ENCODE data around the gene ACTR3.
A peak's percentile ranks its signal among the peaks of the same experiment; 100 is the strongest.

Gene ACTR3

GRCh38 chr2:113907297-113907696, 17.4 kb downstream of the ACTR3 start:
- DNase-seq (ENCODE audit: extremely low read depth, low read depth): no peak
- no peak for TF ChIP-seq CTCF (IDR thresholded peaks at IDR 0.05; ENCODE audit: low read depth, low read length)

DNA sequence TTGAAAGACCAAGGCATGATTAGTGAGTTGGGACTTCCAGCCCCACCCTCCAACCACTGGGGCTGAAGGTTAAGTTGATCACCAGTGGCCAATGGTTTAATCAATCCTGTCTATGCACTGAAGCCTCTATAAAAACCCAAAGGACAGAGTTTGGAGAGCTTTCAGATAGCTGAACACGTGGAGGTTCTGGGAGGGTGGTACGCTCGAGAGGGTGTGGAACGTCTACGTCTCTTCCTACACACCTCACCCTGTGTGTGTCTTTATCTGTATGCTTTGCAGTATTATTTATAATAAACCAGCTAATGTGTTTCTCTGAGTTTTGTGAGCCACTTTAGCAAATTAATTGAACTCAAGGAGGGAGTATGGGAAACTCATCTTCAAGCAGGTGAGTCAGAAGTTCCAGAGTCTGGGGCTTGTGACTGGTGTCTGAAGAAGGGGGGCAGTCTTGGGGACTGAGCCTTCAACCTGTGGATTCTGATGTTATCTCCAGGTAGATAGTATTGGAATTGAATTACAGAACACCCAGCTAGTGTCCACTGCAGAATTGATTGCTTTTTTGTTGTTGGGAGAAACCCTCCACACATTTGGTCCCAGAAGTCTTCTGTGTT, 20.3 kb downstream of the ACTR3 start:
- no peak for DNase-seq (ENCODE audit: extremely low read depth, low read depth)

DNA sequence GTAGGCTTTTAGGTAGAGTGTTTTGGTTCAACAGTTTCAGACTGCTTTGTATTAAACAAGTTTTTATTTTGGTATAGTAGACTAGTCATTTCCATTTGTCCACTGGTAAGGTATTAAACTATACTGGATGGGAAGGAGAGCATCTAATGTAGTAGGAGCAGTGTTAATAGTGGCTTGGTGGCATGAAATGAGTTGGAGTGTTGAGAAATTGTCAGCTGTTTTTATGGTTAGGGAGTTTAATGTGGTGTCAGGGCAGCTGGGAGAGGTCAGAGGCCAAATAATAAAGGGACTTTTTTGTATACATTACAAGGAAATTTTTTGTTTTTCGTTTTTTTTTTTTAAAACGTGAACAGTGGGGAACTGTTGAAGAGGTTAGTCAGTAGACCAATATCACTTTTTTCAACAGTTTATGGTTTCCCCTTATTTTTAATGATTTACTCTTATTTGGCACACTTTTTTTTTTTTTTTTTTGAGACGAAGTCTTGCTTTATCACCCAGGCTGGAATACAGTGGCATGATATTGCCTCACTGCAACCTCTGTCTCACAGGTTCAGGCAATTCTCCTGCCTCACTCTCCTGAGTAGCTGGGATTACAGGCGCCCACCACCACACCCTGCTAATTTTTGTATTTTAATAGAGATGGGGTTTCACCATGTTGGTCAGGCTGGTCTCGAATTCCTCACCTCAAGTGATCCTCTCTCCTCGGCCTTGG, 21.2 kb downstream of the ACTR3 start:
- DNase-seq (ENCODE audit: extremely low read depth, low read depth): no peak
- TF ChIP-seq CTCF (IDR thresholded peaks at IDR 0.05; ENCODE audit: low read depth, low read length): no peak

More for the DNA sequence above, 20.3 kb downstream of the ACTR3 start:
- no peak for TF ChIP-seq CTCF (IDR thresholded peaks at IDR 0.05; ENCODE audit: low read depth, low read length)

GRCh38 chr2:113915082-113915819, 25.4 kb downstream of the ACTR3 start:
- no peak for TF ChIP-seq CTCF (IDR thresholded peaks at IDR 0.05; ENCODE audit: low read depth, low read length)

GRCh38 chr2:113918229-113918628, 28.3 kb downstream of the ACTR3 start:
- no peak for TF ChIP-seq CTCF (IDR thresholded peaks at IDR 0.05; ENCODE audit: low read depth, low read length)
- no peak for DNase-seq (ENCODE audit: extremely low read depth, low read depth)

More at GRCh38 chr2:113915082-113915819, 25.4 kb downstream of the ACTR3 start:
- no peak for DNase-seq (ENCODE audit: extremely low read depth, low read depth)

DNA sequence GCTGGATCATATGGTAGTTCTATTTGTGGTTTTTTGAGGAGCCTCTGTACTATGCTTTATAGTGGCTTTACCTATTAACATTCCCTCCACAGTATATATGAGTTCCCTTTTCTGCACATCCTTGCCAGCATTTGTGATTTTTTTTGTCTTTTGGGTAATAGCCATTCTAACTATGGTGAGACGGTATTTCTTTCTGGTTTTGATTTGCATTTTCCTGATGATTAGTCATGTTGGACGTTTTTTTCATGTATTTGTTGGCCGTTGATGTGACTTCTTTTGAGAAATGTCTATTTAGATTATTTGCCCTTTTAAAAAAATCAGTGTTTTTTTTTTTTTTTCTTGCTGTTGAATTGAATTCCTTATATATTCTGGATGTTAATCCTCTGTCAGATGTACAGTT, 31.1 kb downstream of the ACTR3 start:
- TF ChIP-seq CTCF (IDR thresholded peaks at IDR 0.05; ENCODE audit: low read depth, low read length): no peak
- peak; percentile 36 for DNase-seq (ENCODE audit: extremely low read depth, low read depth)

DNA sequence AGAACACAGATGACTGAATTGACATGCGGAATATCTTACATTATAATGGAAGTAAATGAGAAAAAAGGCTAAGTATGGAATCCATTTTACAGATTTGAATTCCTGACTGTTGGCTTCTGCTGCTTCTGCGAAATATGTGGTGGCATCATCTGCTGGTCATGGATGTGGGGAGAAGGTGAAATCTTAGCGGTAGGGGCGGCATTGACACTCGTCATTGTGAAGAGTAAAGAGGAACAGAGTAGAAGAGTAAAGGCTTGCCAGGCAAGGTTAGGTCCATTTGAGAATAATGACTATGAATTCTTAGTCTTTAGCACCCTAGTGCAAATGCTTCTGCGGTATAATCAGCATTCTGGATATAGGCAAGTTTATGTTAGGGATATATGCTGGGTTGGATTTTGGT, 32.4 kb downstream of the ACTR3 start:
- no peak for TF ChIP-seq CTCF (IDR thresholded peaks at IDR 0.05; ENCODE audit: low read depth, low read length)
- no peak for DNase-seq (ENCODE audit: extremely low read depth, low read depth)
